NT2/D1 (cell line): ENCODE data around the gene KLK1.

Experiments
- SUZ12 ChIP-seq: IDR thresholded peaks from 2 replicates; pipeline ENCODE4 v1.6.1; 2011; ENCODE audit not compliant: insufficient read length, insufficient read depth; ENCODE audit errors: extremely low read depth
- YY1 ChIP-seq: IDR thresholded peaks from 2 replicates; pipeline ENCODE4 v1.6.1; 2011; ENCODE audit not compliant: insufficient read length, insufficient read depth
- ZNF274 ChIP-seq: IDR thresholded peaks from 2 replicates; pipeline ENCODE4 v1.6.1; 2011; ENCODE audit warnings: mild to moderate bottlenecking, low read depth, low read length

DNA sequence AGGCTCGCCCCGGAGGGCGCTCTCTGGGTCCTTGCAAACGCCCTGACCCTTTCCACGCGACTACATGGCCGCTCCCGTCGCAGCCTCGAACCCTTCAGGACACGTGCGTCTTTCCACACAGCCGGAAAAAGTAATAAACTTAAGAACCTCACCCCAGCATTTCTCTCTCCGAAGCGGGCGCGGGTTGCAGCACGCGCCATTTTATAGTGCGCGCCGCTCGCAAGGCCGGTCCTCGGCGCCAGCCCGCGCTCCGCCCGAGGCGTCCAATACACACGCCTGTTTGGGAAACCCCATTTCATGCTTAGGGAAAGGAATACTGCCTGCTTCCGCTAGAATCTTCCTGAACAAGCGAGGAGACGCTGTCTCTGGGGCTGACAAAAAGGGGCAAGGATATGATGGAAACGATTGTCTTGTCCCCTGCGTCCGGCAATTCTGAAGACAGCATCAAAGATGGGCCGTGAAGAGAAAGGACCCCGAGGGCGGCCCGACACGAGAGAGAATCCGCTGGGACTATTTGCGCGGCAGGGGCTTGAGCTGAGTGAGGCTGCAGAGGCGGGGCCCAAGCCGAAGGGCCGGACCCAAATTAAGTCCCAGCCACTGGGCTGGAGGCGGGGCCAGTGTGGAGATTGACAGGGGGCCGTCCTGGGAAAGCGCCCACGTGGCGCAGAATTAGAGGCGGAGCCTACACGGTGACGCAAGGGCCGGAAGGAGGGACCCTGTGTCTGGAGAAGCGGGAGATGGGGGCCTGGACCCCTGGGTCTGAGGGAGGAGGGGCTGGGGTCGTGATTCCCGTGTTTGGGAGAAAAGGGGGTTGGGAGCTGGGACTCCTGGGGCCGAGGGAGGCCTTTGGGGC lies 18.9 kb downstream of the KLK1 start:
- TF ChIP-seq SUZ12 = no peak
- no peak for TF ChIP-seq YY1
- no peak for TF ChIP-seq ZNF274
